HG03342 (cell line): ENCODE data around the gene LRRC8E.

ENCODE experiments used
- ATAC-seq: cut with Tn5 transposase; IDR thresholded peaks from one replicate; pipeline ENCODE4 v1.9.1; 2021; ENCODE audit warnings: mild to moderate bottlenecking, moderate library complexity; ENCODE audit not compliant: unreplicated experiment

The LRRC8E gene

DNA sequence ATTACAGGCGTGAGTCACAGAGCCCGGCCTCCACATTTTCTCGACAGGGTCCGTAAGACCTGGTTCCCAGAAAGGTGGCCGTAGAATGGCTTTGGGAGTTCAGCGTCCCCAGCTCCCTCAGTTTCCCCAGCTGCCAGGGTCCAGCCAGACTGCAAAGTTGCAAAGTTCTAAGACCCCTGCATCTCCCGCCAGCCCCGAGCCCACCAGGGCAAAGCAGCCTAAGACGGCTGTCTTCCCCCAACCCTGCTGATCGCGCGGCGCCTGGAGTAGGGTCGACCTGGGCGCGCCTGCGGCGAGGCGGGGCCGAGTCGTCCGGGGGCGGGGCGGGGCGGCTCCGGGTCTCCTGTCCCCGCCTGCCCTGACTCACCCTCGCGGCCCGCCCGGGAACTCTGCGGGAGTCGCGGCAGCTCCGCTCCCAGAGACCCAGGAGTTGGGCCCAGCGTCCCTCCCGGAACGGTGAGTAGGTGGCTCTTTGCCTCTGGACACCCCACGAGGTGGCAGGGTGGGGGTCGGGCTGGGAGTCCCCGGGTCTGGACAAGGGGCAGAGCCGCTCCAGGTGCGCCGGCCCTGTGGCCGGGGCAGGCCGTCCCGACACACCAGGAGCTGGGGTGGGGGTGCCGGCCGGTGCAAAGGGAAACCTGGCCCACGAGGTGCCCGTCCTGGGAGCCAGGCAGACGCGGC lies at the start of gene LRRC8E:
TSS of gene LRRC8E (plus strand) at position 366 of the 681 bp plus-strand sequence. CDS start 7,094 bp downstream, outside the sequence.
- ATAC-seq, result no peak

- no peak for ATAC-seq
Measured at GRCh38 chr19:7839476-7839875, 48.8 kb upstream of the LRRC8E start.

GRCh38 chr19:7840629-7841028 lies 47.7 kb upstream of the LRRC8E start:
- no peak for ATAC-seq

DNA sequence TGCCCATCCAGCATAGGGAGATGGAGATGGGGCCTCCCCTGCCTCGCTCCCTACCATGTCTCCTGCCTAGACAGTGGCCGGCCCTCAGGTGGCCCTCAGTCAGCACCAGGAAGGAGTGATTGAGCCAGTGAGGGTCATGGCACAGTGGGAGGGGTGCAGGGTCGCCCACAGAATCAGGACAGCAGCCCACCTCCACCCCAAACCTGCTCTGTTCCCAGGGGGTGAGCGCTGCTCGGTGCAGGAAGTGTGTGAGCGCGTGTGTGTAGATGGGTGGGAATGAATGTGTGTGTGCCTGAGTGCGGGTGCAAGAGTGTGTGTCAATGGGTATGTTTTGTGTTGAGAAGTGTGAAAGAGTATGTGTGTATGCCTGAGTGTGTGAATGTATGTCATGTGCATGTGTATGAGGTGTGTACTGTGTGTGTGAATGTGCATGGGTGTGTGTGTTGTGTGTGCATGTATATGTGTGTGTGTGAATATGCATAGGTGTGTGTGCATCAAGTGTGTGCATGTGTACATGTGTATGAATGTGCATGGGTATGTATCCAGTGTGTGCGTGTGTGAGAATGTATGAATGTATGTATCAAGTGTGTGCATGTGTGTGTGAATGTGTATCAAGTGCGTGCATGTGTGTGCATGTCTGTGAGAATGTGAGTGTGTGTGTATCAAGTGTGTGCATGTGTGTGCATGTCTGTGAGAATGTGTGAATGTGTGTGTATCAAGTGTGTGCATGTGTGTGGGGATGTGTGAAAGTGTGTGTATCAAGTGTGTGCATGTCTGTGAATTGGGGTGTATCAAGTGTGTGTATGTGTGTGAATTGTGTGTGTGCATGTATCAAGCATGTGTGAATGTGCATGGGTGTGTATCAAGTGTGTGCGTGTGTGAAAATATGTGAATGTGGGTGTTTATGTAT lies 46.3 kb upstream of the LRRC8E start:
- ATAC-seq, result no peak

GRCh38 chr19:7842661-7843294 lies 45.5 kb upstream of the LRRC8E start:
- ATAC-seq, result no peak

- ATAC-seq, result no peak
Measured at GRCh38 chr19:7843521-7843920, 44.8 kb upstream of the LRRC8E start.

DNA sequence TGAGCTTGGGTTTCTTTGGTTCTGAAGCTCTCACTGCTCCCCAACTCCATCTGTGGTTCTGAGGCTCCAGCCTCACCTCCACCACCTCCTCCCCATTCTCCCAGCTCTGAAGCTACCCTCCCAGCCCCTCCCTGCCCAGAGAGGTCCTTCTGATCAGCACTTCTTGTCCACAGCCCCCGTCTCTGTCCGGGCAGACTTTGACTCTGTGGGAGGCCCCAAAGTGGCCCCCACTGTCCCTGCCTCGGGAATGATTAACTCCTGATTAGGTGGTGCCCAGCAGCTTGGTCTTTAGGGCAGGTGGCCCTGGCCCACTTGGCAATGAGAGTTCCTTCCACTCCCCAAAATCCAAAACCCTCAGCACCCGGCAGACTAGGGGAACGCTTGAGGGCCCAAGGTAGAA lies 43.9 kb upstream of the LRRC8E start:
- ATAC-seq, result no peak

- no peak for ATAC-seq
Measured at GRCh38 chr19:7844951-7845350, 43.4 kb upstream of the LRRC8E start.

- ATAC-seq, result no peak
Measured at GRCh38 chr19:7845390-7846154, 42.7 kb upstream of the LRRC8E start.

DNA sequence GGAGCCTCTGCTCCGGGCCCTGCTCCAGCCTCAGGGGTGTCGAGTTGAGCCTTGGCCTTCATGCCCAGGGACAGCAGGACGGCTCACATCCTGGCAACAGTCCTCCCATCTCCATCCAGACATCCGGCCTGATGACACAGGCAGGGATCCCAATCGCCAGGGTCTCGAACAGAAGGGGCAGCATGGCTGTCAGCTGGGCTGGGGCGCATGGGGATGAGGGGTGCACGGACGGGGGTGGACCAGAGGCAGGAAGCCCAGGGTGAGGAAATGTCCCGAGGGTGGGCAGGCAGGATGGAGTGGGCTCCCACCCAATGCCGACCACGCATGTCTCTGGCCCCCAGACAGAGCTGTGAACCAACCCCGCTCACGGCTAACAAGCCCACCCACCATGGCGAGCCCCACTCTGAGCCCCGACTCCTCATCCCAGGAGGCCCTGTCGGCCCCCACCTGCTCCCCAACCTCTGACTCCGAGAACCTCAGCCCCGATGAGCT lies 42.1 kb upstream of the LRRC8E start:
- no peak for ATAC-seq

- ATAC-seq, result no peak
Measured at GRCh38 chr19:7847664-7848063, 40.6 kb upstream of the LRRC8E start.

DNA sequence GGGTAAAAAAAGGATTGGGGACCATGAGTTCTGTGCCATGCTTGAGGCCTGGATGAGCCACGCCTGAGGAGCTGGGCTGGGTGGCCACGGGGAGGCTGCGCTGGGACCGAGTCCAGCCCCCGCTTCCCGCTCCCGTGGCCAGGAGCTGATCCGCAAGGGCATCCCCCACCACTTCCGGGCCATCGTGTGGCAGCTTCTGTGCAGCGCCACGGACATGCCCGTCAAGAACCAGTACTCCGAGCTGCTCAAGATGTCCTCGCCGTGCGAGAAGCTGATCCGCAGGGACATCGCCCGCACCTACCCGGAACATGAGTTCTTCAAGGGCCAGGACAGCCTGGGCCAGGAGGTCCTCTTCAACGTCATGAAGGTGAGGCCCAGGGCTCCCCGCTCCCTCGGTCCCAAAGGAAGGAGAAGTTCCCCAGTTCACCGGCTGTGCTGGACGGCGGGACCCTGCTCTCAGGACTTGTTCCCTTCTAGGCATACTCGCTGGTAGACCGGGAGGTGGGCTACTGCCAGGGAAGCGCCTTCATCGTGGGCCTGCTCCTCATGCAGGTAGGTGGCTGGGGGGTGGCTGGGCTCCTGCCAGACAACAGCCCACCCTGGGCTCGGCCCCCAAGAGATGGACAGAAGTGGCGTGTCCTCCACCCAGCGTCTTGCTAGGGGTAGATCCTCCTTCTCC lies 39.4 kb upstream of the LRRC8E start:
- no peak for ATAC-seq

GRCh38 chr19:7849631-7849999 lies 38.7 kb upstream of the LRRC8E start:
- no peak for ATAC-seq

GRCh38 chr19:7850000-7850813 lies 38.1 kb upstream of the LRRC8E start:
- no peak for ATAC-seq

- no peak for ATAC-seq
Measured at GRCh38 chr19:7850945-7851622, 37.2 kb upstream of the LRRC8E start.

- ATAC-seq, result no peak
Measured at GRCh38 chr19:7851623-7852500, 36.4 kb upstream of the LRRC8E start.

DNA sequence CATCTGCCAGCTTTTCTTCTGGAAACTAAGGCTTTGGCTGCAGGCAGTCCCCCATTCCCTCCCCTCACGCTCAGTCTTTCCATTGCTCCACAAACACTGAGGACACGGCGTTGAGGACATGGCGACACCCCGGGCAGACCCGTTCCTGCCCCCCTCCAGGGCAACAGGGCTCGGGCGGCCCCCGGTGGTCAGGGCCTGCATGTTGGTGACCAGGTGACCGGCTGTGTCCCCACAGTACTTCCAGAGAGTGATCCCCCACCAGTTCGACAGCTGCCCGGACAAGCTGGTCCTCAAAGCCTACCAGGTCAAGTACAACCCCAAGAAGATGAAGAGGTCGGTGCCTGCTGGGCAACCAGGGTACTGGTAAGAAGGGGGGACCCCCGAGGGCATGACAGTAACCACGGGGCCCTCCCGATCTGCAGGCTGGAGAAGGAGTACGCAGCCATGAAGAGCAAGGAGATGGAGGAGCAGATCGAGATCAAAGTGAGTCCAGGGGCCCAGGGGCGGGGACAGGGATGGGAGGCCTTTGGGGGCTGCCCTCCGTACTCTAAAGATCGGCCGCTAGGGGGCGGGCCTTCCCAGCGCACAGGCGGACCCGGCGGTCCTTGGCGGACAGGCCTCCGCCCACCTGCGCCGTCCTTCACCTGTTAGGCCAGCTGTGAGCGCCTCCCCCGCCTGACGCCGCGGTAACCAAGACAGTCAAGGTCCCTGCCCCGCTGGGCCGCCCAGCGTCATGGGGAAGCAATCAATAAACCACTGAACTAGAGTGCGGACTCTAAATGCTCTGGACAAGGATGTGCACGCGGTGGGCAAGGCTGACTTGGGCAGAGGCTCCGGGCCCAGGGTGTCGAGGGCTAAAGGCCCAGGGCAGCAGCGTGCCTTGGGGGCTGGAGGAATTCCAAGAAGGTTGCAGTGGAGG lies 35.2 kb upstream of the LRRC8E start:
- no peak for ATAC-seq
